ENCODE results near the gene BARHL1. TPM values are rescaled to one million over a fixed set of nuclear protein-coding genes. Genes with fewer than 3 reads are reported as not detected.
A peak's percentile ranks its signal among the peaks of the same experiment; 100 is the strongest.

Gene BARHL1
- total RNA-seq, 1 experiment from 2014 or later, result not detected

GRCh38 chr9:132585954-132586829 is 3.8 kb downstream of the BARHL1 start:
- peak overlapping the region; percentile 27 to 44; a peak in 4 of 5 replicates for H3K4me3 Mint-ChIP-seq
- H3K14ac ChIP-seq (ENCODE audit: insufficient read depth, low read length), result 0 out of 2 replicates have a peak overlapping the region, but pooled peaks have one; percentile 6
- H3K27ac ChIP-seq (ENCODE audit: insufficient read length, low read depth, low read length), result no peak overlapping the region
- WGBS (ENCODE audit: extremely low coverage, insufficient read length, low lambda C conversion rate), result no CpG with 5 or more reads among the region's 42 CpGs
- no peak overlapping the region for H3K27ac Mint-ChIP-seq
- H3K79me1 ChIP-seq (ENCODE audit: insufficient read depth, low read depth, low read length, poor library complexity, severe bottlenecking), result no peaks in the 10 kb centered on the region
- no peak overlapping the region for H2AFZ ChIP-seq (ENCODE audit: low read length)
- no peak overlapping the region for H3K4ac ChIP-seq (ENCODE audit: low read depth, low read length)
- no peak overlapping the region for H4K8ac ChIP-seq (replicated peaks; ENCODE audit: insufficient read length, low read depth, low read length)
- no peak for TF ChIP-seq CTCF (conservative IDR thresholded peaks at IDR 0.05)
- H3K23me2 ChIP-seq (ENCODE audit: insufficient read length, low read depth, low read length, poor library complexity, severe bottlenecking), result peaks cover 13% of the 10 kb centered on the region
- H3K36me3 Mint-ChIP-seq (ENCODE audit: insufficient read depth in 1 of 3, low read depth in 3 of 3), result no peaks in the 10 kb centered on the region
- H3K79me2 ChIP-seq (ENCODE audit: insufficient read depth, low read length), result no peaks in the 10 kb centered on the region
- no peak overlapping the region for H4K5ac ChIP-seq (ENCODE audit: insufficient read length, low read depth, low read length)
- H3K27me3 ChIP-seq (ENCODE audit: insufficient read depth, low read length), result peaks cover 93% of the 10 kb centered on the region
- H4K20me1 ChIP-seq (ENCODE audit: control insufficient read depth, insufficient read depth, insufficient read length), result peaks cover 3% of the 10 kb centered on the region
- no peak overlapping the region for H3K18ac ChIP-seq (ENCODE audit: insufficient read length, low read depth, low read length)
- peaks cover 30 to 59% of the 10 kb centered on the region in 2 experiments for H3K4me1 Mint-ChIP-seq
- no peak overlapping the region for H2BK20ac ChIP-seq (ENCODE audit: low read depth, low read length, poor library complexity, severe bottlenecking)
- no peak overlapping the region for H2BK120ac ChIP-seq (ENCODE audit: low read depth, low read length, poor library complexity, severe bottlenecking)
- no peak overlapping the region for H2BK5ac ChIP-seq (ENCODE audit: insufficient read length, low read length)
- H3K9me3 ChIP-seq (ENCODE audit: control insufficient read depth, low read depth, low read length), result no peaks in the 10 kb centered on the region
- H3K56ac ChIP-seq (ENCODE audit: insufficient read length, low read depth, low read length), result no peak overlapping the region
- no peak for DNase-seq
- H2BK15ac ChIP-seq (ENCODE audit: low read depth, low read length), result no peak overlapping the region
- no peak overlapping the region for H3K9ac ChIP-seq (ENCODE audit: extremely low read depth, insufficient read length, low read length)
- peaks cover 95% of the 10 kb centered on the region for H3K27me3 Mint-ChIP-seq (ENCODE audit: low read depth)
- no peak overlapping the region for H3K23ac ChIP-seq (ENCODE audit: insufficient read length, low read depth, low read length)
- H3K9me3 Mint-ChIP-seq, result peaks cover 6 to 10% of the 10 kb centered on the region in 2 experiments; a peak in 4 of 5 replicates
- no peak overlapping the region for H4K91ac ChIP-seq (ENCODE audit: insufficient read length, low read depth, low read length)
- H2BK12ac ChIP-seq (ENCODE audit: insufficient read length, low read depth, low read length), result no peak overlapping the region
- no peak overlapping the region for H3T11ph ChIP-seq (ENCODE audit: low read length)
- H2AK5ac ChIP-seq (ENCODE audit: insufficient read length, low read length), result no peak overlapping the region
- H3K4me2 ChIP-seq (ENCODE audit: insufficient read depth, insufficient read length, low read length), result peak overlapping the region; percentile 9
- H3K4me1 ChIP-seq (ENCODE audit: insufficient read depth, low read length), result peaks cover 2% of the 10 kb centered on the region; the same call in 1 of the 2 replicates
